SK-N-MC (cell line): ENCODE data around the gene FKBP4.
A peak's percentile ranks its signal among the peaks of the same experiment; 100 is the strongest.

Experiments
- DNase-seq: peaks from one replicate; pipeline ENCODE4 v3.0.0-alpha.2; 2011; ENCODE audit warnings: low read depth, low spot score
- H3K27ac ChIP-seq: fragments of 200-600 bp; sonication (generic); 2 replicates; pipeline ENCODE4 v1.5.1; 2016; ENCODE audit warnings: mixed run types
- H3K36me3 ChIP-seq: fragments of 200-600 bp; sonication (generic); 2 replicates; pipeline ENCODE4 v1.6.1; 2017; ENCODE audit warnings: antibody characterized with exemption, low read length, mixed read lengths; ENCODE audit not compliant: insufficient read depth
- H3K4me3 ChIP-seq: fragments of 200-600 bp; sonication (generic); 2 replicates; pipeline ENCODE4 v1.5.1; 2016
- H3K9ac ChIP-seq: fragments of 200-600 bp; sonication (generic); 2 replicates; pipeline ENCODE4 v1.8.0; 2017; ENCODE audit warnings: mixed run types, mixed read lengths; ENCODE audit not compliant: insufficient read length
- H3K9me3 ChIP-seq: fragments of 200-600 bp; sonication (generic); 2 replicates; pipeline ENCODE4 v1.6.1; 2017; ENCODE audit warnings: low read depth, mild to moderate bottlenecking, antibody characterized with exemption, low read length, moderate library complexity, mixed read lengths
- EZH2 ChIP-seq: fragments of 200-600 bp; sonication (generic); IDR thresholded peaks from one replicate; pipeline ENCODE4 v1.6.1; 2017; ENCODE audit warnings: antibody characterized with exemption
- FOXP2 ChIP-seq: optimal IDR thresholded peaks from 2 replicates; pipeline ENCODE3; 2011; ENCODE audit warnings: mild to moderate bottlenecking, moderate library complexity; ENCODE audit not compliant: insufficient read depth; ENCODE audit errors: extremely low read length, control extremely low read depth
- POLR2AphosphoS5 ChIP-seq: IDR thresholded peaks from 2 replicates; pipeline ENCODE4 v1.6.1; 2012; ENCODE audit warnings: mild to moderate bottlenecking, low read depth, low read length, borderline replicate concordance

The FKBP4 gene

DNA sequence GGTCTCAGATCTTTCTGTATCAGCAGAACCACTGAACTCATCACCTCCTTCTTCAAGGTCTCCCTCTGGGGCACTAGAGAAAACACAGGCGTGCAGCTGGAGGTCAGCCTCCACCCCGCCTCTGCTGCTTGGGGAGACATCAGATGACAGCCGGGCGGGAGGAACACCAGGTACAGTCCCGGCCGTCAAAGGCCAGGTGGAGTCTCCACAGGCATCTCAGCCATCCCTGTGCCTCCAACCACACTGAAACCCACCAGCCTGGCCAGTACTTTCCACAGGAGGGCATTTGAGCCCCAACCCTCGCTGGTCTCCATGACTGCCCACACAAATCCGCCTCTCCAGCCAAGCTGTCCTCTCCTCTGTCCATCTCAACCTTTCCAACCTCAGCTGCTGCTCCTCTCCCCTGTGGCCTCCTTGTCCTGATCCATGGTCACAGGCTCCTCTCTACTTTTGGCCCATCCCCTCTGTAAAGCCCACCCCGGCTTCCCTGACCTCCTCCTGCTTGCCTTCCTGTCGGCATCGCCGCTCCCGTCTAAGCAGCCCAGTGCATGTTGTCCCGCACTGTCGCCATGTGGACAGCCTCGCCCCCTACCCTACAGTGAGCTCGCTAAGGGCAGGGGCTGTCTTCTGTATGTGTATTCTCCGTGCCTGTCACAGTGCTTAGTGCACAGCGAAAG lies 21.4 kb upstream of the FKBP4 start:
- no peak for TF ChIP-seq FOXP2
- TF ChIP-seq POLR2AphosphoS5 = no peak
- no peak for TF ChIP-seq EZH2
- no peak for DNase-seq
- Histone ChIP-seq H3K27ac (no peak overlapping the region), H3K36me3 (no peaks in the 10 kb centered on the region), H3K9ac (no peak overlapping the region), H3K9me3 (no peaks in the 10 kb centered on the region), H3K4me3 (no peak overlapping the region)

DNA sequence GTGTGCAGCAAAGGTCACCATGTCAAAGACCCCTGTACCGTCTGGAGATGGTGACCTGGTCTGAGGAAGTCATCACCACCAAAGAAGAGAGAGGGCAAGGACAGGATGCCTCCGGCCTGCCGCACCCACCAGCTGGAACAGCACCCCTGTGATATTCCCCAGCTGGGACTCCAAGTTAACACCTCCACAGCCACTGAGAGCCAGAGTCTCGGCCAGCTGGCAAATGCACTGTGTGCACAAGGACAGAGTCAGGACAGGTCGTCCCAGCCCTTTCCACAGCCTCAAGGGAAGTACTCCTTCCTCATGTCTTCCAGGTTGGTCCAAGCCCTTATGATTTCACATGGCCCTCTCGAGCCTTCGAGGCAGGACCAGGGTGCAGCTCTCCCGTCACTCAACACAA lies 19.3 kb upstream of the FKBP4 start:
- no peak for TF ChIP-seq POLR2AphosphoS5
- no peak for TF ChIP-seq EZH2
- no peak for TF ChIP-seq FOXP2
- Histone ChIP-seq H3K9ac (no peak overlapping the region), H3K27ac (no peak overlapping the region), H3K36me3 (no peaks in the 10 kb centered on the region), H3K9me3 (no peaks in the 10 kb centered on the region), H3K4me3 (no peak overlapping the region)
- DNase-seq = no peak

GRCh38 chr12:2776129-2776806 lies 18.5 kb upstream of the FKBP4 start:
- DNase-seq = no peak
- Histone ChIP-seq H3K27ac (no peak overlapping the region), H3K4me3 (no peak overlapping the region), H3K9ac (no peak overlapping the region), H3K36me3 (no peaks in the 10 kb centered on the region), H3K9me3 (no peaks in the 10 kb centered on the region)
- no peak for TF ChIP-seq FOXP2
- TF ChIP-seq EZH2 = no peak
- TF ChIP-seq POLR2AphosphoS5 = no peak

DNA sequence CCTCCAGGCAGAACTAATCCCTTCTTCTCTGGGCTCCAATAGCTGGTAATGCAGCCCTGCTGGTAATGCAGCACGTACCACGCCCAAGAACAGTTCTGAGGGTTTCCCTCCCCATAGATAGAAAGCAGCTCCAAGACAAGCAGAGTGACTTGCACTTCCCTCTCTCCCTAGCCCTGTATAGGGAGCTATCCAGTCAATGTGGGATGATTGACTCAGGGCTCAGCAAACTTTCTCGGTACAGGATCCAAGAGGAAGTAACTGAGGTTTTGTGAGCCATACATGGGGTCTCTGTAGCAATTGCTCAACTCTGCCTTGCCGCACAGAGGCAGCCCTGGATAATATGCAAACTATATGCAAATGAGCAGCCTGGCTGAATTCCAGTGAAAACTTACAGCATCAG lies 15.5 kb upstream of the FKBP4 start:
- DNase-seq = no peak
- Histone ChIP-seq H3K27ac (no peak overlapping the region), H3K4me3 (no peak overlapping the region), H3K9ac (no peak overlapping the region), H3K9me3 (no peaks in the 10 kb centered on the region), H3K36me3 (no peaks in the 10 kb centered on the region)
- TF ChIP-seq POLR2AphosphoS5 = no peak
- TF ChIP-seq FOXP2 = no peak
- TF ChIP-seq EZH2 = no peak

DNA sequence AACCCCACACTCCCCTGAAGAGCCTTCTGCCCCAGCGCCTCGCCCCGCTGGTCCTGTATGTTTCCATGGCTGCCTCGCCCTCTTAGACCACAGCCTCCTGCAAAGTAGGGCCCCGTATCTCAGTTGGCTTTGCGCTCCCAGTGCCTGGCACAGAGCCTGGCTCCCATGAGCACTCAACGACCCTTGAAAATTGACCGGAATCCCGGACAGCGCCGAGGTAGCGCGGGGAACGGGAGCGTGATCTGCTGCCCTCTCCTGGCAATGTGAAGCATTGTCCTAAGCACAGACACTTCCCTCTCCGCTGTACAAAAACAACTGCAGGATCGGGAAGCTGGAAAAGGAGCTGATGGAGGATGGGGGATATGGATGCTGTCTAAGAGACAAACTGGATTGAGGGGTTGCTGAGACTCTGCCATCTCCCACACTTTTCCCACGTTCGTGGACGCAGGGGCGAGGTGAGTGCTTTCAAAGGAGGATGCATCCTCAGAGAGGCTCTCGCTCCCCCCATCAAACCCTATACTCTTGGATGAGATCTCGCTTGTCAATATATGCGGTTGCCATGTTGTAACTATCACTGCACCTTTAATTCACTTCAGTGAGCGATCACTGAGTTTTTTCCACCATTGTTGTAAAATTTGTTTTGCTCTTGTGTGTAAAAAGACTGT lies 10.7 kb upstream of the FKBP4 start:
- Histone ChIP-seq H3K9ac (no peak overlapping the region), H3K36me3 (no peaks in the 10 kb centered on the region), H3K27ac (no peak overlapping the region), H3K9me3 (no peaks in the 10 kb centered on the region), H3K4me3 (peak overlapping the region; percentile 76)
- TF ChIP-seq EZH2 = no peak
- TF ChIP-seq POLR2AphosphoS5 = no peak
- TF ChIP-seq FOXP2 = no peak
- no peak for DNase-seq

DNA sequence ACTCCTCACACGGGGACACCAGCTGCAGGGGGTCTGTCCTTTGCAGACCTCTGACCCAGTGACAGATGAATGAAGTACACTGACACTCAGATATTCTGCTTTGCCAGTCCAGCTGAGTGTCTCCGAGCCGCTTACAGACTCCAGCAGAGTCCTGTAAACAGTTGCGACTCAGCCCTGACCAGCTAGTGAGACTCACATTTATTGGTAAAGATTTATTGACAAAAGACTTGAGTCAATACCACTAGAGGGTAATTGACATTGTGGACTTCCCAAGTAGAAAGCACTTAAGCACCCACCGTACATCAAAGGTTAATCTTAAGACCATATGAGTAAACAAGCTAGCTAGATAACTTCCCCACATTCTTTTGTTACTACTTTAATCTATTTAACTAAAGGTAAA lies 9.8 kb upstream of the FKBP4 start:
- no peaks in the 10 kb centered on the region for H3K9me3 ChIP-seq
- no peak overlapping the region for H3K27ac ChIP-seq
- H3K9ac ChIP-seq = no peak overlapping the region
- no peak for DNase-seq
- no peak overlapping the region for H3K4me3 ChIP-seq
- TF ChIP-seq FOXP2 = no peak
- TF ChIP-seq EZH2 = no peak
- TF ChIP-seq POLR2AphosphoS5 = no peak
- no peaks in the 10 kb centered on the region for H3K36me3 ChIP-seq

- H3K36me3 ChIP-seq = no peaks in the 10 kb centered on the region
- H3K4me3 ChIP-seq = no peak overlapping the region
- no peak for TF ChIP-seq POLR2AphosphoS5
- no peak for TF ChIP-seq EZH2
- TF ChIP-seq FOXP2 = no peak
- no peaks in the 10 kb centered on the region for H3K9me3 ChIP-seq
- no peak overlapping the region for H3K9ac ChIP-seq
- no peak overlapping the region for H3K27ac ChIP-seq
- DNase-seq = no peak
Measured at GRCh38 chr12:2791089-2791488, 3.7 kb upstream of the FKBP4 start.

DNA sequence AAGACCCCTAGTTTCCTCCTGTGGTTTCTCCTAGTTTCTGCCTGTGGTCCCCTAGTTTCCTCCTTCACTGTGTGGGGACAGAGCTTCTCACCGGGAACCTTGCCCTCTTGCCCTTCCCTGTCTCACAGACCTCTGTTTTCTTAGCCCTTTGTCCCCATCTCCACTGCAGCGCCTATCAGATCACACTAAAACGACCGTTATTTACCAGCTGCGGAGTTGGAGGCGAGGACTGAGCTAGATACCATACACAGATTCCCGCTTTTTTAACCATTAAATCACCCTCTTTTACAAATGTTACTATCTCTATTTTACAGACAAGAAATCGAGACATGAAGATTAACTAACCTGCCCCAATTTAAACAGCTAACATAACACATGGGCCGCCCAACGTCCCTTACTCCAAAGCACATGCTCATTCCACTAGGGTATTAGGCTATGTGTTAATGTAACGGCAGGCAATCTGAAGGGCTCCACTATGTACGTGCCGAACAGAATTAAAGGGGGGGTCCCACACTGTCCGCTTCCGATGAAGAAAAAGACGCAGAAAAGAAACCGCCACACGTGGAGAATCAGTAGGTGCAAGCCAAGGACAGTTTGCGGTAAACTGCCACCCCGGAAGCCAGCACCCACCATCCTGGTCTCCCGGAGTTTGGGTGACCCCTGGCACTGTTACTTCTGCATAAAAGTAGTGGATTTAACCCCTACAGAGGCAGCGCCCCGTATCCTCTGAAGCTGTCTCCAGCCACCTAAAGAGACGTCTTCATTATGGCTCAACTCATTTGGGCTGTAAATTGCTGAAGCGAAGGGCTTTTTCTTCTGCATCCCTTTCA lies 1.9 kb upstream of the FKBP4 start:
- no peak overlapping the region for H3K27ac ChIP-seq
- no peaks in the 10 kb centered on the region for H3K9me3 ChIP-seq
- peaks cover 17% of the 10 kb centered on the region for H3K36me3 ChIP-seq
- no peak overlapping the region for H3K9ac ChIP-seq
- TF ChIP-seq FOXP2 (no peak), EZH2 (no peak), POLR2AphosphoS5 (no peak)
- no peak for DNase-seq
- H3K4me3 ChIP-seq = no peak overlapping the region
